ENCODE measurements around the gene D2HGDH.

D2HGDH gene

GRCh38 chr2:241811201-241811951 lies 76.9 kb downstream of the D2HGDH start:
- no CpG with 5 or more reads among the region's 27 CpGs for WGBS (ENCODE audit: extremely low coverage, insufficient coverage, insufficient read length)
- no peaks in the 10 kb centered on the region for H3K4me1 ChIP-seq (ENCODE audit: control insufficient read depth in 1 of 2, insufficient read depth in 2 of 2, low read length in 2 of 2)
- H3K9me3 ChIP-seq (ENCODE audit: insufficient read depth, low read depth, low read length) = peaks cover 4% of the 10 kb centered on the region
- H2BK120ac ChIP-seq (ENCODE audit: insufficient read depth, low read length, poor library complexity) = no peak overlapping the region
- H2AFZ ChIP-seq (ENCODE audit: insufficient read depth, low read length, poor library complexity) = no peak overlapping the region
- H2BK12ac ChIP-seq (ENCODE audit: low read length) = no peak overlapping the region
- no peak overlapping the region for H4K91ac ChIP-seq (ENCODE audit: low read depth, low read length)
- no peak overlapping the region for H3K9ac ChIP-seq (ENCODE audit: low read length)
- no peaks in the 10 kb centered on the region for H3K36me3 ChIP-seq (ENCODE audit: control insufficient read depth in 1 of 2, insufficient read depth in 2 of 2, low read length in 2 of 2)
- H3K79me1 ChIP-seq (ENCODE audit: low read length) = no peaks in the 10 kb centered on the region
- H3K14ac ChIP-seq (ENCODE audit: low read length) = no peak overlapping the region
- H2AK5ac ChIP-seq (ENCODE audit: low read length) = no peak overlapping the region
- no peaks in the 10 kb centered on the region for H3K27me3 ChIP-seq (ENCODE audit: insufficient read depth, low read length)
- H3K79me2 ChIP-seq (ENCODE audit: control insufficient read depth, insufficient read depth, low read length, poor library complexity) = no peaks in the 10 kb centered on the region
- no peak overlapping the region for H2BK5ac ChIP-seq (ENCODE audit: low read depth, low read length, poor library complexity)
- no peak overlapping the region for H3K27ac ChIP-seq (ENCODE audit: low read depth, low read length)
- H3K4me2 ChIP-seq (ENCODE audit: low read length) = no peak overlapping the region
- no peak overlapping the region for H4K12ac ChIP-seq (ENCODE audit: low read depth, low read length)
- DNase-seq = no peak
- H3K4ac ChIP-seq (ENCODE audit: low read depth, low read length) = no peak overlapping the region
- no peak overlapping the region for H3K23ac ChIP-seq (ENCODE audit: low read length)
- no peak overlapping the region for H3K4me3 ChIP-seq (ENCODE audit: low read depth, low read length)
- H3K18ac ChIP-seq (ENCODE audit: low read length) = no peak overlapping the region
- H4K8ac ChIP-seq (ENCODE audit: low read depth, low read length) = no peak overlapping the region

- H3K27me3 ChIP-seq (ENCODE audit: insufficient read depth, low read length) = no peaks in the 10 kb centered on the region
Observed at GRCh38 chr2:241811952-241812729, 77.7 kb downstream of the D2HGDH start.

GRCh38 chr2:241812730-241813643 lies 78.6 kb downstream of the D2HGDH start:
- Histone ChIP-seq H3K27ac (ENCODE audit: low read depth, low read length) (no peak overlapping the region), H3K14ac (ENCODE audit: low read length) (no peak overlapping the region), H4K12ac (ENCODE audit: low read depth, low read length) (no peak overlapping the region), H3K18ac (ENCODE audit: low read length) (no peak overlapping the region), H3K79me2 (ENCODE audit: control insufficient read depth, insufficient read depth, low read length, poor library complexity) (no peaks in the 10 kb centered on the region), H3K4me1 (ENCODE audit: control insufficient read depth in 1 of 2, insufficient read depth in 2 of 2, low read length in 2 of 2) (no peaks in the 10 kb centered on the region), H3K9me3 (ENCODE audit: insufficient read depth, low read depth, low read length) (peaks cover 4% of the 10 kb centered on the region), H3K79me1 (ENCODE audit: low read length) (no peaks in the 10 kb centered on the region), H4K91ac (ENCODE audit: low read depth, low read length) (no peak overlapping the region), H4K8ac (ENCODE audit: low read depth, low read length) (no peak overlapping the region), H2AFZ (ENCODE audit: insufficient read depth, low read length, poor library complexity) (no peak overlapping the region), H2BK12ac (ENCODE audit: low read length) (no peak overlapping the region), H3K4me3 (ENCODE audit: low read depth, low read length) (no peak overlapping the region), H2AK5ac (ENCODE audit: low read length) (no peak overlapping the region), H3K23ac (ENCODE audit: low read length) (no peak overlapping the region), H2BK120ac (ENCODE audit: insufficient read depth, low read length, poor library complexity) (no peak overlapping the region), H3K4ac (ENCODE audit: low read depth, low read length) (no peak overlapping the region), H3K4me2 (ENCODE audit: low read length) (no peak overlapping the region), H2BK5ac (ENCODE audit: low read depth, low read length, poor library complexity) (no peak overlapping the region), H3K36me3 (ENCODE audit: control insufficient read depth in 1 of 2, insufficient read depth in 2 of 2, low read length in 2 of 2) (no peaks in the 10 kb centered on the region), H3K9ac (ENCODE audit: low read length) (no peak overlapping the region), H3K27me3 (ENCODE audit: insufficient read depth, low read length) (no peaks in the 10 kb centered on the region)
- no peak for DNase-seq
- no CpG with 5 or more reads among the region's 40 CpGs for WGBS (ENCODE audit: extremely low coverage, insufficient coverage, insufficient read length)

More at GRCh38 chr2:241811952-241812729, 77.7 kb downstream of the D2HGDH start:
- H4K12ac ChIP-seq (ENCODE audit: low read depth, low read length) = no peak overlapping the region
- no peak overlapping the region for H2BK5ac ChIP-seq (ENCODE audit: low read depth, low read length, poor library complexity)
- no peak overlapping the region for H3K9ac ChIP-seq (ENCODE audit: low read length)
- no peak for DNase-seq
- H3K79me1 ChIP-seq (ENCODE audit: low read length) = no peaks in the 10 kb centered on the region
- H3K4me3 ChIP-seq (ENCODE audit: low read depth, low read length) = no peak overlapping the region
- H3K79me2 ChIP-seq (ENCODE audit: control insufficient read depth, insufficient read depth, low read length, poor library complexity) = no peaks in the 10 kb centered on the region
- H3K27ac ChIP-seq (ENCODE audit: low read depth, low read length) = no peak overlapping the region
- no peak overlapping the region for H3K18ac ChIP-seq (ENCODE audit: low read length)
- no peak overlapping the region for H2AK5ac ChIP-seq (ENCODE audit: low read length)
- no peak overlapping the region for H4K8ac ChIP-seq (ENCODE audit: low read depth, low read length)
- no peak overlapping the region for H2BK120ac ChIP-seq (ENCODE audit: insufficient read depth, low read length, poor library complexity)
- no peak overlapping the region for H2BK12ac ChIP-seq (ENCODE audit: low read length)
- H3K14ac ChIP-seq (ENCODE audit: low read length) = no peak overlapping the region
- H2AFZ ChIP-seq (ENCODE audit: insufficient read depth, low read length, poor library complexity) = no peak overlapping the region
- no peaks in the 10 kb centered on the region for H3K4me1 ChIP-seq (ENCODE audit: control insufficient read depth in 1 of 2, insufficient read depth in 2 of 2, low read length in 2 of 2)
- H3K36me3 ChIP-seq (ENCODE audit: control insufficient read depth in 1 of 2, insufficient read depth in 2 of 2, low read length in 2 of 2) = no peaks in the 10 kb centered on the region
- no peak overlapping the region for H3K4ac ChIP-seq (ENCODE audit: low read depth, low read length)
- no CpG with 5 or more reads among the region's 20 CpGs for WGBS (ENCODE audit: extremely low coverage, insufficient coverage, insufficient read length)
- no peak overlapping the region for H3K23ac ChIP-seq (ENCODE audit: low read length)
- no peak overlapping the region for H3K4me2 ChIP-seq (ENCODE audit: low read length)
- H3K9me3 ChIP-seq (ENCODE audit: insufficient read depth, low read depth, low read length) = peaks cover 4% of the 10 kb centered on the region
- H4K91ac ChIP-seq (ENCODE audit: low read depth, low read length) = no peak overlapping the region

GRCh38 chr2:241813644-241814392 lies 79.4 kb downstream of the D2HGDH start:
- peaks cover 4% of the 10 kb centered on the region for H3K9me3 ChIP-seq (ENCODE audit: insufficient read depth, low read depth, low read length)
- no CpG with 5 or more reads among the region's 20 CpGs for WGBS (ENCODE audit: extremely low coverage, insufficient coverage, insufficient read length)
- H3K4me2 ChIP-seq (ENCODE audit: low read length) = no peak overlapping the region
- H3K4me3 ChIP-seq (ENCODE audit: low read depth, low read length) = no peak overlapping the region
- H3K14ac ChIP-seq (ENCODE audit: low read length) = no peak overlapping the region
- H3K18ac ChIP-seq (ENCODE audit: low read length) = no peak overlapping the region
- H3K79me1 ChIP-seq (ENCODE audit: low read length) = no peaks in the 10 kb centered on the region
- no peak overlapping the region for H2AFZ ChIP-seq (ENCODE audit: insufficient read depth, low read length, poor library complexity)
- no peak overlapping the region for H3K4ac ChIP-seq (ENCODE audit: low read depth, low read length)
- no peak overlapping the region for H4K91ac ChIP-seq (ENCODE audit: low read depth, low read length)
- H3K79me2 ChIP-seq (ENCODE audit: control insufficient read depth, insufficient read depth, low read length, poor library complexity) = no peaks in the 10 kb centered on the region
- no peaks in the 10 kb centered on the region for H3K4me1 ChIP-seq (ENCODE audit: control insufficient read depth in 1 of 2, insufficient read depth in 2 of 2, low read length in 2 of 2)
- H2AK5ac ChIP-seq (ENCODE audit: low read length) = no peak overlapping the region
- no peak for DNase-seq
- H3K36me3 ChIP-seq (ENCODE audit: control insufficient read depth in 1 of 2, insufficient read depth in 2 of 2, low read length in 2 of 2) = no peaks in the 10 kb centered on the region
- H2BK12ac ChIP-seq (ENCODE audit: low read length) = no peak overlapping the region
- no peak overlapping the region for H3K9ac ChIP-seq (ENCODE audit: low read length)
- no peak overlapping the region for H4K8ac ChIP-seq (ENCODE audit: low read depth, low read length)
- H3K27ac ChIP-seq (ENCODE audit: low read depth, low read length) = no peak overlapping the region
- no peak overlapping the region for H2BK5ac ChIP-seq (ENCODE audit: low read depth, low read length, poor library complexity)
- H2BK120ac ChIP-seq (ENCODE audit: insufficient read depth, low read length, poor library complexity) = no peak overlapping the region
- no peak overlapping the region for H4K12ac ChIP-seq (ENCODE audit: low read depth, low read length)
- no peaks in the 10 kb centered on the region for H3K27me3 ChIP-seq (ENCODE audit: insufficient read depth, low read length)
- H3K23ac ChIP-seq (ENCODE audit: low read length) = no peak overlapping the region
